Keratinocyte (primary cell): ENCODE measurements around the gene FABP6. TPM values are rescaled to one million over a fixed set of nuclear protein-coding genes. Genes with fewer than 3 reads are reported as not detected.

Experiments
- DNase-seq: peaks from one replicate; pipeline ENCODE4 v3.0.0-alpha.2; 2011; ENCODE audit warnings: low read depth, missing footprints, low spot score
- FAIRE-seq: peaks from 2 replicates; lab custom pipeline; 2011; peaks lifted over from hg19 to GRCh38; lab: Jason Lieb, UNC
- H2AFZ ChIP-seq: 2 replicates; pipeline ENCODE4 v1.6.0; 2012; ENCODE audit warnings: low read length, control low read depth, inconsistent platforms; ENCODE audit not compliant: control insufficient read depth
- H3K27ac ChIP-seq: 2 replicates; pipeline ENCODE4 v1.5.1; 2011; ENCODE audit warnings: low read length; ENCODE audit not compliant: control insufficient read depth, insufficient read depth
- H3K27me3 ChIP-seq: 3 replicates; pipeline ENCODE4 v1.6.0; 2011; ENCODE audit warnings: low read length; ENCODE audit not compliant: control insufficient read depth, insufficient read depth; ENCODE audit errors: extremely low read depth
- H3K36me3 ChIP-seq, 2 experiments: 2 replicates in 1 of 2; 3 replicates in 1 of 2; pipeline ENCODE4 v1.5.1; 2011; ENCODE audit warnings: low read length in 2 of 2, mild to moderate bottlenecking in 1 of 2; ENCODE audit not compliant: control insufficient read depth in 2 of 2, insufficient read depth in 2 of 2; ENCODE audit errors: extremely low read depth in 1 of 2
- H3K4me1 ChIP-seq: 3 replicates; pipeline ENCODE4 v1.5.1; 2011; ENCODE audit warnings: low read length; ENCODE audit not compliant: control insufficient read depth, insufficient read depth; ENCODE audit errors: extremely low read depth
- H3K4me2 ChIP-seq: 3 replicates; pipeline ENCODE4 v1.6.0; 2011; ENCODE audit warnings: low read depth, low read length; ENCODE audit not compliant: control insufficient read depth, insufficient read depth; ENCODE audit errors: extremely low read depth
- H3K4me3 ChIP-seq, 3 experiments: fragments of 200-600 bp in 1 of 3; sonication (generic) in 1 of 3; 2 replicates in 2 of 3; 3 replicates in 1 of 3; pipeline ENCODE4 v1.5.1; 2011 to 2016; ENCODE audit warnings: low read length in 3 of 3, mild to moderate bottlenecking in 3 of 3, control low read depth in 2 of 3, inconsistent platforms in 1 of 3, low read depth in 1 of 3, mixed read lengths in 1 of 3, mixed run types in 1 of 3, moderate library complexity in 1 of 3; ENCODE audit not compliant: control insufficient read depth in 2 of 3, insufficient read depth in 2 of 3; ENCODE audit errors: extremely low read depth in 1 of 3
- H3K79me2 ChIP-seq: 2 replicates; pipeline ENCODE4 v1.6.0; 2012; ENCODE audit warnings: low read length; ENCODE audit not compliant: control insufficient read depth, insufficient read depth
- H3K9ac ChIP-seq: 3 replicates; pipeline ENCODE4 v1.6.0; 2011; ENCODE audit warnings: low read length; ENCODE audit not compliant: control insufficient read depth, insufficient read depth; ENCODE audit errors: extremely low read depth
- H3K9me1 ChIP-seq: 3 replicates; pipeline ENCODE4 v1.6.0; 2011; ENCODE audit warnings: low read length; ENCODE audit not compliant: control insufficient read depth, insufficient read depth; ENCODE audit errors: extremely low read depth
- H3K9me3 ChIP-seq: 2 replicates; pipeline ENCODE4 v1.5.1; 2012; ENCODE audit warnings: low read depth, low read length; ENCODE audit not compliant: control insufficient read depth
- H4K20me1 ChIP-seq: 3 replicates; pipeline ENCODE4 v1.6.0; 2011; ENCODE audit warnings: low read length; ENCODE audit not compliant: control insufficient read depth, insufficient read depth; ENCODE audit errors: extremely low read depth
- EZH2 ChIP-seq: IDR thresholded peaks from one replicate; pipeline ENCODE4 v1.6.1; 2012; ENCODE audit warnings: inconsistent platforms, mild to moderate bottlenecking, low read length, moderate library complexity
- dilution Hi-C: fragments of 300-500 bp; cut with MboI; formaldehyde crosslinking; loops from one replicate; pipeline ENCODE4 v1.7.0; 2020; ENCODE audit warnings: low sequenced_read_pairs; ENCODE audit not compliant: extremely low pct_ligation_motif_present
- polyA plus RNA-seq, 5 experiments: library from polyadenylated mRNA; depleted of rRNA in 3 of 5; stranded (reverse) in 3 of 5; stranded (forward) in 1 of 5; unstranded in 1 of 5; fragments of >200 nt; gene quantifications; 1 replicate in 1 of 5; 2 replicates in 3 of 5; 3 replicates in 1 of 5; pipeline versions ENCODE4 v1.2.1 to v1.2.3, GENCODE V29; 2011 to 2012; ENCODE audit warnings: missing spikeins in 2 of 5, low read depth in 1 of 5, low replicate concordance in 1 of 5
- TF ChIP-seq, protein P1 (sequence below), 3 experiments: IDR thresholded peaks in 1 of 3; conservative IDR thresholded peaks in 1 of 3; optimal IDR thresholded peaks in 1 of 3; 2 replicates in 2 of 3; 3 replicates in 1 of 3; pipeline versions ENCODE3 to v1.5.1; 2011; ENCODE audit warnings: low read length in 3 of 3, mild to moderate bottlenecking in 3 of 3, moderate library complexity in 2 of 3, control low read depth in 1 of 3, inconsistent platforms in 1 of 3; ENCODE audit not compliant: insufficient read depth in 2 of 3; ENCODE audit errors: extremely low read depth in 1 of 3

Gene FABP6
- polyA plus RNA-seq, 1 donor (not counting 4 experiments of a cell fraction or from before 2014, with no cell fraction given): 0.25 TPM

DNA sequence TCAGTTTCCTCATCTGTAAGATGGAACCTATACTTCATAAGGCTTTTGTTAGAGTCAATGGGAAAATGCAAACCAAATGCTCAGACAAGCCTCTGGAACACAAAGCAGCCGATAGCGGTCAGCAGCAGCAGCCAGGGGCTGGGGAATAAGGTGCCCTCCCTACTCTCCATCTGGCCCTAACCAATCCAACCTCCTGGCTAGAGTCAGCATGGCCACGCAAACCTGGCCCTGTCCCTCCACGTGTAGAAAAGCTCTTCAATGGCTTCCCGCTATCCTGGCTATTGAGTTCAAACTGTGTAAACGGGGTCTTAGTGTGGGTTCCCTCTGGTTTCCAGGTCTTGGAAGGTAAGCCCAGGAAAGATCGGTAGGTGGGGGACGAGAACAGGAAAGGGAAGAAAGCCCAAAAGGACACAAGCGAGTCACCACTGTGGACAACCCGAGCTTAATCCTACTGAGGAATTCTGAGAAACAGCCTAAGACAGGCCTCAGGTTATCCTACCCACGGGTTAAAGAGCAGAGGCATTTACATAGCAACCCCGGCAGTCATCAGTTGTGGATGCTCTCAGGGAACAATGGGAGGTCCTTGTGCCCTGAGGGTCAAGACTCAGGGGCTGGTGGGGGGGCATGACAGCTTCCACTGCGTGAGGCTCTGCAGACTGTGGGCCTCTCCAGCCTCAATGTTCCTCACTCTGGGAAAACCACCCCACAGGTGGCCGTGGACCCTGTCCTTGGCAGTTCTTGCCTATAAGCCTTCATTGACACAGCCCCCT lies 30.9 kb downstream of the FABP6 start:
- DNase-seq (no peak), FAIRE-seq (no peak)
- Histone ChIP-seq H3K27me3 (no peaks in the 10 kb centered on the region), H2AFZ (no peak overlapping the region), H3K9me1 (no peaks in the 10 kb centered on the region), H3K4me2 (no peak overlapping the region), H3K27ac (no peak overlapping the region), H3K9me3 (no peaks in the 10 kb centered on the region), H3K4me3 (no peak overlapping the region), H3K36me3 (no peaks in the 10 kb centered on the region), H3K9ac (no peak overlapping the region), H3K4me1 (no peaks in the 10 kb centered on the region), H4K20me1 (no peaks in the 10 kb centered on the region), H3K79me2 (no peaks in the 10 kb centered on the region)
- dilution Hi-C loops: no loop called here
- TF ChIP-seq, protein P1, sequence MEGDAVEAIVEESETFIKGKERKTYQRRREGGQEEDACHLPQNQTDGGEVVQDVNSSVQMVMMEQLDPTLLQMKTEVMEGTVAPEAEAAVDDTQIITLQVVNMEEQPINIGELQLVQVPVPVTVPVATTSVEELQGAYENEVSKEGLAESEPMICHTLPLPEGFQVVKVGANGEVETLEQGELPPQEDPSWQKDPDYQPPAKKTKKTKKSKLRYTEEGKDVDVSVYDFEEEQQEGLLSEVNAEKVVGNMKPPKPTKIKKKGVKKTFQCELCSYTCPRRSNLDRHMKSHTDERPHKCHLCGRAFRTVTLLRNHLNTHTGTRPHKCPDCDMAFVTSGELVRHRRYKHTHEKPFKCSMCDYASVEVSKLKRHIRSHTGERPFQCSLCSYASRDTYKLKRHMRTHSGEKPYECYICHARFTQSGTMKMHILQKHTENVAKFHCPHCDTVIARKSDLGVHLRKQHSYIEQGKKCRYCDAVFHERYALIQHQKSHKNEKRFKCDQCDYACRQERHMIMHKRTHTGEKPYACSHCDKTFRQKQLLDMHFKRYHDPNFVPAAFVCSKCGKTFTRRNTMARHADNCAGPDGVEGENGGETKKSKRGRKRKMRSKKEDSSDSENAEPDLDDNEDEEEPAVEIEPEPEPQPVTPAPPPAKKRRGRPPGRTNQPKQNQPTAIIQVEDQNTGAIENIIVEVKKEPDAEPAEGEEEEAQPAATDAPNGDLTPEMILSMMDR (optimal IDR thresholded peaks at IDR 0.05 in 1 of 3, IDR thresholded peaks at IDR 0.05 in 1 of 3, conservative IDR thresholded peaks at IDR 0.05 in 1 of 3; ENCODE audit: extremely low read depth in 1 of 3, insufficient read depth in 2 of 3, low read length in 3 of 3): no peak
- no peak for TF ChIP-seq EZH2

DNA sequence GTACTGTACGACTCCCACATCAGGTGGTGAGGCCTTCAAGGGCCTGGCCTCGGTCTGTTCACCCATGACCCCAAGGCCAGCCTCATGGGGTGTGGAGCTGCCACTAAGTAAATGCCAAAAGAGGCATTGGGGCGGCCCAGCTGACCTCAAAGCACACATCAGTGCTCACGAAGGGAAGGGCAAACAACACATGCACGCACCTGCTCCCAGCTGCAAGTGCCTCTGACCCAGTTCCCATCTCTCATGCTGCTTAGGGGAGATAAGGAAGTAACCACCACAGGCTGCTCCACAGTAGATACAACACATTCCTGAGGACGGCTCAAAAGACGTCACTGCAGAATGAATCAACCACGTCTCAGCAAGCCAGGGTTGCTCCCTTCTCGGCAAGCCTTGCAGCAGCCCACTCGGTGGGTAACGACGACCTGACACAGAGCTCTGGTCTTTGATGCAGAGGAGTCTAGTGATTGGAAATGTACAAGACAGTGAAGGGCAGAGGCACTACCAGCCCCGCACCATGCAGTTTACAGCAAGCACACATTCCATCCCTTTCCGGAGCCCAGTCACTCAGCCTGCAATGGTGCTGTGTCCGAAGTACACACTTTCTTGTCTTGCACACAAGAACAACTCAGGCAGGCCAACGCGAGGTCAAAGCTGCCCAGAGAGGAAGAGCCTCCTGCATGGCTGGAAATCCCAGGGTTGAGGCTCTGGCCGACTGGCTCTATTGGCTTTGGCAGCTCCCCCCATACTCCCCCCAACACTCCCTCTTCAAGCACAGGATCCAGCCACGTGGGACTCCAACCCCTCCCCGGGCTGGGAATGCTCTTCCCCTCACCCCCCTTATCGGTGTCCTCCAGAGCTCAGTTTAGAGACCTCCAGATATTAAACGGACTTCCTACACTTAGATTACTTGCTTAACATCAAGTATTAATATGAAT lies 31.8 kb downstream of the FABP6 start:
- H2AFZ ChIP-seq: no peak overlapping the region
- no peak for TF ChIP-seq EZH2
- TF ChIP-seq, protein P1 (optimal IDR thresholded peaks at IDR 0.05 in 1 of 3, IDR thresholded peaks at IDR 0.05 in 1 of 3, conservative IDR thresholded peaks at IDR 0.05 in 1 of 3; ENCODE audit: extremely low read depth in 1 of 3, insufficient read depth in 2 of 3, low read length in 3 of 3): no peak
- H3K36me3 ChIP-seq: no peaks in the 10 kb centered on the region
- H3K4me3 ChIP-seq: no peak overlapping the region
- no peak overlapping the region for H3K27ac ChIP-seq
- H4K20me1 ChIP-seq: no peaks in the 10 kb centered on the region
- FAIRE-seq: no peak
- no peak for DNase-seq
- H3K9me3 ChIP-seq: no peaks in the 10 kb centered on the region
- H3K4me1 ChIP-seq: no peaks in the 10 kb centered on the region
- H3K4me2 ChIP-seq: no peak overlapping the region
- no peaks in the 10 kb centered on the region for H3K9me1 ChIP-seq
- dilution Hi-C loops: no loop called here
- H3K9ac ChIP-seq: no peak overlapping the region
- no peaks in the 10 kb centered on the region for H3K27me3 ChIP-seq
- no peaks in the 10 kb centered on the region for H3K79me2 ChIP-seq
